WTC11 (cell line): ENCODE measurements around the gene RNF224.

Experiments used
- CTCF ChIP-seq: fragments of 200-600 bp; IDR thresholded peaks from 2 replicates; pipeline ENCODE4 v1.8.0; 2022; ENCODE audit warnings: antibody characterized with exemption
- PRDM15 ChIP-seq: sonication (generic); formaldehyde crosslinking; IDR thresholded peaks from 2 replicates; pipeline ENCODE4 v1.8.0; 2022; ENCODE audit warnings: missing genetic modification reagents

GRCh38 chr9:137200311-137201204 is 26.7 kb upstream of the RNF224 start, which contains the start of gene TPRN:
- TF ChIP-seq PRDM15 (CRISPR knock-in tag) (no peak), CTCF (no peak)
